H1 (cell line): ENCODE results near the gene ST6GALNAC3. TPM values are rescaled to one million over a fixed set of nuclear protein-coding genes. Genes with fewer than 3 reads are reported as not detected.

Experiments used
- CTCF ChIA-PET: fragments of 300-600 bp; sonication (Branson Sonifier 250); formaldehyde crosslinking; loops from one replicate; lab custom pipeline; 2021; ENCODE audit not compliant: partially characterized antibody; lab: Charles Lee
- POLR2A ChIA-PET: fragments of 300-600 bp; sonication (Branson Sonifier 250); formaldehyde crosslinking; loops from one replicate; lab custom pipeline; 2021; ENCODE audit warnings: inconsistent platforms; ENCODE audit not compliant: partially characterized antibody; lab: Charles Lee
- DNase-seq, 2 experiments: peaks; one replicate each; pipeline versions ENCODE4 v3.0.0 to v3.0.0-alpha.2; 2010 to 2022; ENCODE audit warnings: low spot score in 2 of 2, low read depth in 1 of 2, mixed read lengths in 1 of 2
- FAIRE-seq: peaks from 2 replicates; lab custom pipeline; 2011; peaks lifted over from hg19 to GRCh38; lab: Jason Lieb, UNC
- H2AFZ ChIP-seq: 2 replicates; pipeline ENCODE4 v1.8.1; 2012; ENCODE audit warnings: low read length, inconsistent platforms
- H2AK5ac ChIP-seq: 2 replicates; pipeline ENCODE4 v1.6.1; 2013; ENCODE audit warnings: low read depth, low read length
- H2BK120ac ChIP-seq: replicated peaks from 2 replicates; pipeline ENCODE3; 2013; ENCODE audit warnings: low read depth, low read length, inconsistent platforms
- H2BK12ac ChIP-seq: 2 replicates; pipeline ENCODE4 v1.6.1; 2013; ENCODE audit warnings: low read depth, low read length
- H2BK15ac ChIP-seq: 2 replicates; pipeline ENCODE4 v1.6.1; 2013; ENCODE audit warnings: low read length
- H2BK20ac ChIP-seq: 2 replicates; pipeline ENCODE4 v1.6.1; 2013; ENCODE audit warnings: low read length
- H2BK5ac ChIP-seq: 2 replicates; pipeline ENCODE4 v1.6.1; 2013; ENCODE audit warnings: low read depth, low read length
- H3K14ac ChIP-seq: 2 replicates; pipeline ENCODE4 v1.6.1; 2013; ENCODE audit warnings: inconsistent platforms; ENCODE audit not compliant: insufficient read length
- H3K18ac ChIP-seq: 2 replicates; pipeline ENCODE4 v1.6.1; 2013; ENCODE audit warnings: low read length; ENCODE audit errors: extremely low read depth
- H3K23ac ChIP-seq: 2 replicates; pipeline ENCODE4 v1.6.1; 2013; ENCODE audit warnings: inconsistent platforms; ENCODE audit not compliant: insufficient read length
- H3K23me2 ChIP-seq: 2 replicates; pipeline ENCODE4 v1.6.1; 2013; ENCODE audit warnings: low read depth, low read length
- H3K27ac ChIP-seq: 2 replicates; pipeline ENCODE4 v1.6.1; 2011; ENCODE audit warnings: low read depth, low read length, inconsistent platforms
- H3K27me3 ChIP-seq, 4 experiments: replicated peaks in 1 of 4; 1 replicate in 1 of 4; 2 replicates in 3 of 4; pipeline versions ENCODE4 v1.6.1 to v1.8.1; 2011 to 2013; ENCODE audit warnings: low read length in 3 of 4, mild to moderate bottlenecking in 3 of 4, inconsistent platforms in 2 of 4, mixed read lengths in 2 of 4, moderate library complexity in 1 of 4; ENCODE audit not compliant: control insufficient read depth in 3 of 4, insufficient read depth in 3 of 4; ENCODE audit errors: extremely low read depth in 1 of 4
- H3K36me3 ChIP-seq, 4 experiments: 2 replicates each; pipeline versions ENCODE4 v1.6.1 to v1.8.1; 2011 to 2013; ENCODE audit warnings: mild to moderate bottlenecking in 4 of 4, low read length in 3 of 4, moderate library complexity in 2 of 4, control low read depth in 1 of 4, inconsistent platforms in 1 of 4; ENCODE audit not compliant: insufficient read depth in 4 of 4, control insufficient read depth in 2 of 4
- H3K4ac ChIP-seq: replicated peaks from 2 replicates; pipeline ENCODE3; 2013; ENCODE audit warnings: low read length, low read depth, mixed read lengths, inconsistent platforms; ENCODE audit not compliant: insufficient read length
- H3K4me1 ChIP-seq, 4 experiments: replicated peaks in 1 of 4; 1 replicate in 1 of 4; 2 replicates in 3 of 4; pipeline versions ENCODE4 v1.6.1 to v1.8.1; 2011 to 2013; ENCODE audit warnings: low read length in 3 of 4, inconsistent platforms in 2 of 4, mixed read lengths in 1 of 4; ENCODE audit not compliant: insufficient read depth in 4 of 4, control insufficient read depth in 3 of 4
- H3K4me2 ChIP-seq, 2 experiments: 2 replicates each; pipeline versions ENCODE4 v1.6.1 to v1.8.1; 2011 to 2013; ENCODE audit warnings: low read depth in 2 of 2, low read length in 2 of 2, control low read depth in 1 of 2, inconsistent platforms in 1 of 2, mild to moderate bottlenecking in 1 of 2; ENCODE audit not compliant: insufficient read depth in 1 of 2
- H3K4me3 ChIP-seq, 4 experiments: fragments of 200-600, 300-600 bp in 1 of 4; sonication (generic), shearing (Covaris generic), sonication (Bioruptor Twin) in 1 of 4; 2 replicates each; pipeline versions ENCODE4 v1.5.1 to v1.8.1; 2011 to 2016; ENCODE audit warnings: low read length in 4 of 4, low read depth in 3 of 4, control low read depth in 2 of 4, inconsistent platforms in 2 of 4, mild to moderate bottlenecking in 2 of 4, mixed read lengths in 1 of 4, moderate library complexity in 1 of 4; ENCODE audit not compliant: insufficient read depth in 2 of 4; ENCODE audit errors: extremely low read depth in 1 of 4
- H3K56ac ChIP-seq: replicated peaks from 2 replicates; pipeline ENCODE3; 2013; ENCODE audit warnings: low read depth, mild to moderate bottlenecking, mixed read lengths, low read length, inconsistent platforms; ENCODE audit not compliant: insufficient read length
- H3K79me1 ChIP-seq: 2 replicates; pipeline ENCODE4 v1.6.1; 2013; ENCODE audit warnings: low read depth, low read length, control low read depth
- H3K79me2 ChIP-seq, 2 experiments: 2 replicates each; pipeline versions ENCODE4 v1.6.1 to v1.8.1; 2012 to 2013; ENCODE audit warnings: low read length in 2 of 2, mild to moderate bottlenecking in 2 of 2, inconsistent platforms in 1 of 2; ENCODE audit not compliant: insufficient read depth in 2 of 2, control insufficient read depth in 1 of 2
- H3K9ac ChIP-seq, 4 experiments: replicated peaks in 1 of 4; 1 replicate in 1 of 4; 2 replicates in 3 of 4; pipeline versions ENCODE4 v1.6.1 to v1.8.1; 2011 to 2013; ENCODE audit warnings: low read depth in 3 of 4, low read length in 3 of 4, control low read depth in 2 of 4, mild to moderate bottlenecking in 2 of 4, moderate library complexity in 2 of 4, inconsistent platforms in 1 of 4; ENCODE audit errors: extremely low read depth in 1 of 4
- H3K9me3 ChIP-seq, 2 experiments: 2 replicates each; pipeline versions ENCODE4 v1.6.1 to v1.8.1; 2012 to 2013; ENCODE audit warnings: mild to moderate bottlenecking in 2 of 2, moderate library complexity in 2 of 2, control low read depth in 1 of 2, inconsistent platforms in 1 of 2, low read depth in 1 of 2, low read length in 1 of 2, mixed read lengths in 1 of 2; ENCODE audit not compliant: insufficient read depth in 2 of 2
- H4K20me1 ChIP-seq, 2 experiments: replicated peaks in 1 of 2; 2 replicates each; pipeline versions ENCODE3 to v1.8.1; 2011 to 2013; ENCODE audit warnings: inconsistent platforms in 2 of 2, low read length in 2 of 2, mild to moderate bottlenecking in 1 of 2; ENCODE audit not compliant: insufficient read depth in 2 of 2, control insufficient read depth in 1 of 2
- H4K5ac ChIP-seq: 2 replicates; pipeline ENCODE4 v1.6.1; 2013; ENCODE audit warnings: low read length, low read depth, mixed read lengths, inconsistent platforms; ENCODE audit not compliant: insufficient read length
- H4K8ac ChIP-seq: 2 replicates; pipeline ENCODE4 v1.8.0; 2013; ENCODE audit warnings: mild to moderate bottlenecking, moderate library complexity, low read length, inconsistent platforms; ENCODE audit not compliant: insufficient read depth; ENCODE audit errors: extremely low read depth
- H4K91ac ChIP-seq: replicated peaks from 2 replicates; pipeline ENCODE3; 2013; ENCODE audit warnings: low read length, mixed read lengths, inconsistent platforms; ENCODE audit not compliant: insufficient read length
- BCL11A ChIP-seq, 2 experiments: IDR thresholded peaks; one replicate each; pipeline ENCODE4 v1.6.1; 2011; ENCODE audit warnings: low read depth in 2 of 2, low read length in 2 of 2, mild to moderate bottlenecking in 2 of 2
- CEBPB ChIP-seq: IDR thresholded peaks from 2 replicates; pipeline ENCODE4 v1.6.1; 2012; ENCODE audit warnings: low read depth, low read length
- CREB1 ChIP-seq: IDR thresholded peaks from 2 replicates; pipeline ENCODE4 v1.6.1; 2012; ENCODE audit warnings: inconsistent platforms
- GABPA ChIP-seq: IDR thresholded peaks from 2 replicates; pipeline ENCODE4 v1.6.1; 2011; ENCODE audit warnings: mild to moderate bottlenecking, low read length, moderate library complexity, borderline replicate concordance; ENCODE audit not compliant: insufficient read depth
- GTF2F1 ChIP-seq: IDR thresholded peaks from 2 replicates; pipeline ENCODE4 v1.6.1; 2012; ENCODE audit warnings: low read depth, low read length, improper control_type of control experiment, borderline replicate concordance
- KDM5A ChIP-seq: fragments of 200-600 bp; IDR thresholded peaks from 2 replicates; pipeline ENCODE4 v1.7.1; 2012; ENCODE audit warnings: mild to moderate bottlenecking, low read length, inconsistent platforms, mixed read lengths
- PHF8 ChIP-seq: fragments of 200-600 bp; sonication (generic); conservative IDR thresholded peaks from 2 replicates; pipeline ENCODE4 v1.7.1; 2012; ENCODE audit warnings: low read depth, mild to moderate bottlenecking, inconsistent platforms, low read length, moderate library complexity
- POLR2AphosphoS5 ChIP-seq: IDR thresholded peaks from 2 replicates; pipeline ENCODE4 v1.6.1; 2011; ENCODE audit warnings: low read depth, low read length
- SIX5 ChIP-seq: IDR thresholded peaks from 2 replicates; pipeline ENCODE4 v1.6.1; 2011; ENCODE audit warnings: mild to moderate bottlenecking, low read depth, low read length
- SP1 ChIP-seq: IDR thresholded peaks from 2 replicates; pipeline ENCODE4 v1.6.1; 2011; ENCODE audit warnings: low read depth, low read length
- TCF12 ChIP-seq: IDR thresholded peaks from 2 replicates; pipeline ENCODE4 v1.6.1; 2011; ENCODE audit warnings: low read depth, mild to moderate bottlenecking, low read length
- WGBS, 2 experiments: shearing (Covaris generic) in 1 of 2; methylation state at CpG; one replicate each; pipeline versions ENCODE4 v1.1.6 to v1.1.7; 2013 to 2015; ENCODE audit warnings: low lambda C conversion rate in 2 of 2, mixed read lengths in 2 of 2, inconsistent platforms in 1 of 2, low coverage in 1 of 2, missing lambda C conversion rate in 1 of 2; ENCODE audit not compliant: insufficient replicate concordance in 2 of 2, insufficient coverage in 1 of 2, insufficient read length in 1 of 2; ENCODE audit errors: extremely low coverage in 1 of 2, missing lambda C conversion rate in 1 of 2; 5-methylcytosine and 5-hydroxymethylcytosine counted together
- polyA plus RNA-seq, 7 experiments: library from polyadenylated mRNA; depleted of rRNA in 3 of 7; stranded (reverse) in 5 of 7; unstranded in 2 of 7; fragments of >200 nt in 5 of 7; fragments of 200-250 nt in 2 of 7; gene quantifications; 1 replicate in 5 of 7; 2 replicates in 1 of 7; 4 replicates in 1 of 7; pipeline versions ENCODE4 v1.2.1 to v1.2.3, GENCODE V29; 2011 to 2013; ENCODE audit warnings: missing spikeins in 2 of 7, mixed read lengths in 2 of 7
- total RNA-seq: library from RNA; stranded (reverse); fragmentation: NEBNext Ultra II Directional; extraction: Animal tissue kit (Norgen Biotek cat#: 25700); gene quantifications from 2 replicates; pipeline ENCODE4 v1.2.1, GENCODE V29; 2021
- TF ChIP-seq, protein P1 (sequence below): IDR thresholded peaks from 2 replicates; pipeline ENCODE4 v1.6.1; 2012; ENCODE audit warnings: low read length, inconsistent platforms
- TF ChIP-seq, protein P2 (sequence below): IDR thresholded peaks from 2 replicates; pipeline ENCODE4 v1.6.1; 2012; ENCODE audit warnings: inconsistent platforms

Gene ST6GALNAC3
- total and polyA plus RNA-seq, 2 of the 8 experiments (the other 6 are each of a cell fraction or from before 2014, with no cell fraction given) = 4.9 to 19.0 TPM

DNA sequence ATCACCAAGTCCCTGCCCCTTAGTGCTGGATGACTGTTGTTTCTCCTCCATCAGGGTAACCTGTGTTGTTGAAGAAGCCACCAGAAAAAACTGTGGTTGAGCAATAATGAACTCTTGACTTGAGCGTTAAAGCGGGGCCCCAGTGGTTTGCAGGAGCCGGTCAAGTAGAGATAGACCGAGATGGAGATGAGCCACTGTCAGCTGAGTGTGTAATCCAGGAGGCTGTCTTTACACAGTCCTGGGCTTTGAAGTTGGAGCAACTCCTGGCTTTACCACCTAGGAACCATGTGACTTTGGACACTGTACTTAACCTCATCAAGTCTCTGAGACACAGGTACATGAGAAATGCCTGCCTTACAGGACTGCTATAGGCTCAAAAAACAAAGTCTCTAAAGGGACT lies 158.1 kb downstream of the ST6GALNAC3 start:
- CTCF ChIA-PET = no interaction called here
- no peak overlapping the region for H4K5ac ChIP-seq
- no peak overlapping the region for H3K23ac ChIP-seq
- POLR2A ChIA-PET = no interaction called here
- H3K79me2 ChIP-seq = no peaks in the 10 kb centered on the region; a peak in 1 of 4 replicates
- no peaks in the 10 kb centered on the region; the same call in 1 of the 2 replicates for H3K23me2 ChIP-seq
- H2BK5ac ChIP-seq = 0 out of 2 replicates have a peak overlapping the region, but pooled peaks have one; percentile 1
- H4K20me1 ChIP-seq = no peaks in the 10 kb centered on the region
- no peak for DNase-seq
- 90% methylated on average over 4 of the region's 4 CpGs; no CpG with 5 or more reads in 1 of the 2 experiments for WGBS, 2 experiments
- H3K9me3 ChIP-seq = no peaks in the 10 kb centered on the region
- no peak overlapping the region for H3K4ac ChIP-seq
- H2BK12ac ChIP-seq = peak overlapping the region; percentile 10; the same call in 1 of the 2 replicates
- no peaks in the 10 kb centered on the region for H3K79me1 ChIP-seq
- no peak overlapping the region; the same call in 1 of the 2 replicates for H2BK15ac ChIP-seq
- H4K8ac ChIP-seq = no peak overlapping the region
- no peak overlapping the region for H3K4me2 ChIP-seq
- H2AK5ac ChIP-seq = peak overlapping the region; percentile 91
- H3K56ac ChIP-seq = no peak overlapping the region
- no peak for FAIRE-seq
- H3K14ac ChIP-seq = no peak overlapping the region
- no peaks in the 10 kb centered on the region for H3K27me3 ChIP-seq
- peak overlapping the region; percentile 30 for H2BK120ac ChIP-seq
- H3K4me1 ChIP-seq = peaks cover 10 to 28% (median 17%) of the 10 kb centered on the region in 4 experiments; a peak in 6 of 7 replicates
- H3K4me3 ChIP-seq = no peak overlapping the region
- no peaks in the 10 kb centered on the region for H3K36me3 ChIP-seq
- H4K91ac ChIP-seq = peak overlapping the region; percentile 3
- no peak overlapping the region for H2AFZ ChIP-seq
- H3K27ac ChIP-seq = no peak overlapping the region
- no peak overlapping the region for H2BK20ac ChIP-seq
- no peak overlapping the region for H3K9ac ChIP-seq
- no peak overlapping the region; the same call in 1 of the 2 replicates for H3K18ac ChIP-seq
- TF ChIP-seq, protein P1, sequence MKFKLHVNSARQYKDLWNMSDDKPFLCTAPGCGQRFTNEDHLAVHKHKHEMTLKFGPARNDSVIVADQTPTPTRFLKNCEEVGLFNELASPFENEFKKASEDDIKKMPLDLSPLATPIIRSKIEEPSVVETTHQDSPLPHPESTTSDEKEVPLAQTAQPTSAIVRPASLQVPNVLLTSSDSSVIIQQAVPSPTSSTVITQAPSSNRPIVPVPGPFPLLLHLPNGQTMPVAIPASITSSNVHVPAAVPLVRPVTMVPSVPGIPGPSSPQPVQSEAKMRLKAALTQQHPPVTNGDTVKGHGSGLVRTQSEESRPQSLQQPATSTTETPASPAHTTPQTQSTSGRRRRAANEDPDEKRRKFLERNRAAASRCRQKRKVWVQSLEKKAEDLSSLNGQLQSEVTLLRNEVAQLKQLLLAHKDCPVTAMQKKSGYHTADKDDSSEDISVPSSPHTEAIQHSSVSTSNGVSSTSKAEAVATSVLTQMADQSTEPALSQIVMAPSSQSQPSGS = no peak
- TF ChIP-seq TCF12 = no peak
- TF ChIP-seq GABPA = no peak
- TF ChIP-seq, protein P2, sequence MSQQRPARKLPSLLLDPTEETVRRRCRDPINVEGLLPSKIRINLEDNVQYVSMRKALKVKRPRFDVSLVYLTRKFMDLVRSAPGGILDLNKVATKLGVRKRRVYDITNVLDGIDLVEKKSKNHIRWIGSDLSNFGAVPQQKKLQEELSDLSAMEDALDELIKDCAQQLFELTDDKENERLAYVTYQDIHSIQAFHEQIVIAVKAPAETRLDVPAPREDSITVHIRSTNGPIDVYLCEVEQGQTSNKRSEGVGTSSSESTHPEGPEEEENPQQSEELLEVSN = no peak
- TF ChIP-seq PHF8 = no peak
- no peak for TF ChIP-seq KDM5A
- TF ChIP-seq CREB1 = no peak
- no peak for TF ChIP-seq GTF2F1
- no peak for TF ChIP-seq BCL11A (IDR thresholded peaks at IDR 0.05; ENCODE audit: low read depth in 2 of 2, low read length in 2 of 2)
- TF ChIP-seq CEBPB = no peak
- TF ChIP-seq SIX5 = no peak
- TF ChIP-seq SP1 = no peak
- no peak for TF ChIP-seq POLR2AphosphoS5
